Measurements from ENCODE around the gene FAM240A.

FAM240A gene

DNA sequence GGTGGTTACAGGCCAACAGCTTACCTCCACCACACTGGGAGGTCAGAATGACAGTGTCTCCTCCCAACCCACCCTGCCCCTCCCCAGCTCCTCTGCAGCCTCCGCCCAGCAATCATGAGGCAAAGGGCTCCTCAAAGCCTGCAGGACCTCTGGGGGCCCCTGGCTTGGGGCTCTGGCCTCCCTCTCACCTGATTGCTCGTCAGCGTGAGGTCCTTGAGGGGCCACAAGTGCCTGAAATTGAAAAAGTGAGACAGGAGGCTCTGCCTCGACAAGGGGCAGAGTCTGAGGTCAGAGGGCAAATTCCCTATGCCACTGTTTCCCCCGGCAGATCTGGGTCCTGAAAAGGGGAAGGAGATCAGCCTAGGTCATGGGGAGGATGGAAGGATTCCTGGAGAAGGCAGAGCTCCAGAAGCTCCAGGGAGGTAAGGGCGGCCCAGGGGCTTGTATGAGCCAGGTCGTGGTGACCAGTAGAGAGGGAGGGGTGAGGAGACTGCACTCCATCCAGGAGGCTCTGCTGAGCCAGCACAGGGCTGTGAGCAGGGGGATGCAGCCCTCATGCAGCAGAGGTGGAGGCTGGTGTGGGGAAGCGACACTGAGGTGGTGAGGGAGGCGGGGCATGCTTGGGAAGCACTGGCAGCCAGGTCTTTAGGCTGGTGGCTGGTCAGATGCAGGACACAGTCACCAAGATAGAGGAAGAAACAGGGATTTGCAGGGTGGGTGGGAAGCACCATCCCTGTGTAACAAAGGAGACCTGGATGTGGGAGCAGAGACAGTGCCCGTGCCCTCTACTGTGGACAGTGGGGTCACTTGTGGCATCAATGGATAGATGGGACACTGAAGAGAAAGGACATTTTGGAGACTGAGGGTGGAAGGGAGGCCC, 61.1 kb downstream of the FAM240A start:
- no peak for ATAC-seq (replicated peaks)
- Mint-ChIP-seq H3K27ac (no peak overlapping the region), H3K36me3 (ENCODE audit: insufficient read depth) (no peaks in the 10 kb centered on the region), H3K4me3 (no peak overlapping the region), H3K27me3 (peaks cover 0 to 8% of the 10 kb centered on the region in 2 donors), H3K4me1 (ENCODE audit: low read depth in 2 of 2) (no peaks in the 10 kb centered on the region), H3K9me3 (no peaks in the 10 kb centered on the region)
- DNase-seq: no peak

- no peak overlapping the region for H3K27ac Mint-ChIP-seq
- H3K36me3 Mint-ChIP-seq (ENCODE audit: insufficient read depth): no peaks in the 10 kb centered on the region
- H3K4me3 Mint-ChIP-seq: no peak overlapping the region
- H3K27me3 Mint-ChIP-seq: peaks cover 0 to 8% of the 10 kb centered on the region in 2 donors
- DNase-seq (no peak), ATAC-seq (replicated peaks) (no peak)
- H3K4me1 Mint-ChIP-seq (ENCODE audit: low read depth in 2 of 2): no peaks in the 10 kb centered on the region
- H3K9me3 Mint-ChIP-seq: no peaks in the 10 kb centered on the region
These were observed 61.9 kb downstream of the FAM240A start for GRCh38 chr3:46674031-46674845.

GRCh38 chr3:46675426-46675825, 63.1 kb downstream of the FAM240A start:
- Mint-ChIP-seq H3K9me3 (no peaks in the 10 kb centered on the region), H3K36me3 (ENCODE audit: insufficient read depth) (no peaks in the 10 kb centered on the region), H3K27me3 (peaks cover 0 to 18% of the 10 kb centered on the region in 2 donors), H3K27ac (no peak overlapping the region), H3K4me3 (no peak overlapping the region), H3K4me1 (ENCODE audit: low read depth in 2 of 2) (no peaks in the 10 kb centered on the region)
- ATAC-seq (replicated peaks) (no peak), DNase-seq (no peak)

Measured in effector memory CD8-positive, alpha-beta T cell (primary cell).